ENCODE measurements around the gene EXD3. TPM values are rescaled to one million over a fixed set of nuclear protein-coding genes. Genes with fewer than 3 reads are reported as not detected.

The EXD3 gene
- total and polyA plus RNA-seq, 9 donors, result 7.4 to 19.0 (median 11.6) TPM

DNA sequence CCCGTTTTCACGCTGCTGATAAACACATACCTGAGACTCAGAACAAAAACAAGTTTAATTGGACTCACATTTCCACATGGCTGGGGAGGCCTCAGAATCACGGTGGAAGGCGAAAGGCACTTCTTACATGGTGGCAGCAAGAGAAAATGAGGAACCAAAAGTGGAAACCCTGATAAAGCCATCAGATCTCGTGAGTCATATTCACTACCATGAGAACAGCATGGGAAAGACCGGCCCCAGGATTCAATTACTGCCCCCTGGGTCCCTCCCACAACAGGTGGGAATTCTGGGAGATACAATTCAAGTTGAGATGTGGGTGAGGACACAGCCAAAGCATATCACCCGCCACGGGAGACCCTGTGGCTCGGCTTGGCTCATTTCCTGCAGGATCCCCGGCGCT lies 20.2 kb downstream of the EXD3 start:
- Histone ChIP-seq H3K27me3 (ENCODE audit: control insufficient read depth, insufficient read depth, low read length) (peaks cover 8% of the 10 kb centered on the region), H3K27ac (ENCODE audit: low read length) (no peak overlapping the region), H3K4me1 (ENCODE audit: control insufficient read depth, insufficient read depth, low read length) (peaks cover 20% of the 10 kb centered on the region), H3K9me3 (replicated peaks; ENCODE audit: control insufficient read depth, low read depth, low read length) (no peaks in the 10 kb centered on the region), H3K4me3 (ENCODE audit: low read length) (no peak overlapping the region), H3K36me3 (ENCODE audit: control insufficient read depth, insufficient read depth, low read length) (peaks cover 3% of the 10 kb centered on the region)
- no peak for DNase-seq
- WGBS (ENCODE audit: insufficient coverage), result 82% methylated on average over 4 of the region's 11 CpGs

DNA sequence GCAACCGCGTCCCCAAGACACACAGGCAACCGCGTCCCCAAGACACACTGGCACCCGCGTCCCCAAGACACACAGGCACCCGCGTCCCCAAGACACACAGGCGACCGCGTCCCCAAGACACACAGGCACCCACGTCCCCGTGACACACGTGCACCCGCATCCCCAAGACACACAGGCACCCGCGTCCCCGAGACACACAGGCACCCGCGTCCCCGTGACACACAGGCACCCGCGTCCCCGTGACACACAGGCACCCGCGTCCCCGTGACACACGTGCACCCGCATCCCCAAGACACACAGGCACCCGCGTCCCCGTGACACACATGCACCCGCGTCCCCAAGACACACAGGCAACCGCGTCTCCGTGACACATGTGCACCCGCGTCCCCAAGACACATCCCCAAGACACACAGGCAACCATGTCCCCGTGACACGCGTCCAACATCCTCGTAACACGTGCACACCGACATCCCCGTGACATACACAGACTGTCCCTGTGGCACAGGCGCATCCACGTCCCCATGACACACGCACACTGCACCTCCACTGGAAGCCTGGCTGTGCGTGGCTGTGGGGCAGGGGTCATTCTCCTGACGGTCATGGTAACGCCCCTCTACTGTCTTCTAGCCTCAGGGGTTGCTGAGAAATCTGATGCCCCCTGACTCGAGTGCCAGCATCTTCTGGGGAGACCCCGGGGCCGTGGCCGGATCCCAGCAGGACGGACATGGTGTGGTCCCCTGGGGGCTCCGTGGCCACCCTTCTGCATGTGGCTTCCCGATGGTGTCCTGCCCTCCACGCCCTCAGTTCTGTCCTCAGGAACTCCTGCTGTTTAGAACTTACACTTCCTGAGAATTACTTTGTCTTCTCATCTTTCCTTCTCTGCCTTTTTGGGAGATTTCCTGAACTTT lies 24.1 kb downstream of the EXD3 start:
- DNase-seq, result no peak
- Histone ChIP-seq H3K4me1 (ENCODE audit: control insufficient read depth, insufficient read depth, low read length) (peaks cover 10% of the 10 kb centered on the region), H3K4me3 (ENCODE audit: low read length) (no peak overlapping the region), H3K36me3 (ENCODE audit: control insufficient read depth, insufficient read depth, low read length) (peaks cover 8% of the 10 kb centered on the region), H3K27ac (ENCODE audit: low read length) (no peak overlapping the region), H3K9me3 (replicated peaks; ENCODE audit: control insufficient read depth, low read depth, low read length) (no peaks in the 10 kb centered on the region), H3K27me3 (ENCODE audit: control insufficient read depth, insufficient read depth, low read length) (no peaks in the 10 kb centered on the region)
- WGBS (ENCODE audit: insufficient coverage), result 95% methylated on average over 59 of the region's 60 CpGs

DNA sequence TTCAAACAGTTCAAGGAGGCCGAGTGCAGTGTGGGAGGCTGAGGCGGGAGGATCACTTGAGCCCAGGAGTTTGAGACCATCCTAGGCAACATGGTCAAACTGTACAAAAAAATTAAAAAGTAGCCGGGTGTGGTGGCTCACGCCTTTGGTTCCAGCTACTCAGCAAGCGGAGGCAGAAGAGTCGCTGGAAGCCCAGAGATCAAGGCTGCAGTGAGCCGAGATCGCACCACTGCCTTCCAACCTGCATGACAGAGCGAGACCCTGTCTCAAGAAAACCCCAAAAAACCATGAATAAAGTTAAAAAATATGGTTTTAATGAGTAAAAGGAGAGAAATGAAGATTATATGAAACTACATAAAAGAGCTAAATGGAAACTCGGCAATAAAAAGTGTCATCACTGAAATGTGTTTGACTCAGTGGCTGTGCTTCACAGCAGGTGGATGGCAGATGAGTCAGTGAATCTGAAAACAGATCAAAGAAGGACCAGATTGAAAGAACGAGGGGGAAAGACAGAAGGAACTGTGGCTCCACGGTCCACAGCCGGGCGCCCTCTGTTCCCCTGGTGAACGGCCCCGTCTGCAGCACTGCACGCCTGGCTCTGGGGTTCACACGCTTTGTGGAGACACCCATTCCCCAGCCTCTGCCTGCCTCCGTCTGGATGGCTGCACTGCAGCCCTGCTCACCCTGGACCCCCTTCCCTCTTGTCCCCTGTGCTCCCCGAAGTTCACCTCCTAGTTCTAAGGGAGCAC lies 25.1 kb downstream of the EXD3 start:
- DNase-seq, result no peak
- no peaks in the 10 kb centered on the region for H3K9me3 ChIP-seq (replicated peaks; ENCODE audit: control insufficient read depth, low read depth, low read length)
- 97% methylated on average over 11 of the region's 20 CpGs for WGBS (ENCODE audit: insufficient coverage)
- no peak overlapping the region for H3K4me3 ChIP-seq (ENCODE audit: low read length)
- H3K27ac ChIP-seq (ENCODE audit: low read length), result no peak overlapping the region
- peaks cover 7% of the 10 kb centered on the region for H3K4me1 ChIP-seq (ENCODE audit: control insufficient read depth, insufficient read depth, low read length)
- H3K36me3 ChIP-seq (ENCODE audit: control insufficient read depth, insufficient read depth, low read length), result peaks cover 8% of the 10 kb centered on the region
- no peaks in the 10 kb centered on the region for H3K27me3 ChIP-seq (ENCODE audit: control insufficient read depth, insufficient read depth, low read length)

DNA sequence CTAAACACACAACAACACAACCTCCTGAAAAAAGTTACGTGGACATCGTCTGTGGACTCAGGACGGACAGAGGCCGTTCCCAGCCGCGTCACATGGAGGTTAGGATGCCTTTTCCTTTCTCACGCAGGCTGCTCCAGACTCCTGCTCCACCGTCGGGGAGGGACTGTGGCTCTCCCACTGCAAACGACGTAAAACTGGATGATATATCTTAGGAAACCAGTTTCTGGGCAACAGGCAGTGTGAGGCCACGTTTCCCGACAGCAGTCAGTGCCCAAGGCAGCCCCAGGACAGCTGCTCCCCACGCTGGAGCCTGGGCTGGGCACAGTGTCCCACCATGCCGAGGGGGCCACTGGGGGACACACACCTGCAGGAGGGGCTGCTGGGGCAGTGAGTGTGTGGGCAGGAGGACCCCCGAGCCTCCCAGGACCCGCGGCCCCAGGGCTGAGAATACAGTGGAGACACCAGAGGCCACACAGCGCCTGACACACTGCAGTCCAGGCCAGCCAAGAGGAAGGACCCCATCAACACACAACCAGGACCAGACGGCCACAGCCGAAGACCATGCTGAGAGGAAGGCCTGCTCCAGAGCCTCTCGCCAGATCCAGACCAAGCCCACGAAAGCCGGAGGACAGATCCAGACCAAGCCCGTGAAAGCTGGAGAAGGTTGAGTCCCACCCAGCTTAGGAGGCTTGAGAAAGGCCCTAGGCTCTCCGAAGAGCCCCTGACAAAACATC lies 26.2 kb downstream of the EXD3 start:
- Histone ChIP-seq H3K36me3 (ENCODE audit: control insufficient read depth, insufficient read depth, low read length) (peaks cover 13% of the 10 kb centered on the region), H3K27ac (ENCODE audit: low read length) (no peak overlapping the region), H3K27me3 (ENCODE audit: control insufficient read depth, insufficient read depth, low read length) (no peaks in the 10 kb centered on the region), H3K4me3 (ENCODE audit: low read length) (no peak overlapping the region), H3K9me3 (replicated peaks; ENCODE audit: control insufficient read depth, low read depth, low read length) (no peaks in the 10 kb centered on the region), H3K4me1 (ENCODE audit: control insufficient read depth, insufficient read depth, low read length) (peaks cover 3% of the 10 kb centered on the region)
- no peak for DNase-seq
- 88% methylated on average over 23 of the region's 26 CpGs for WGBS (ENCODE audit: insufficient coverage)

DNA sequence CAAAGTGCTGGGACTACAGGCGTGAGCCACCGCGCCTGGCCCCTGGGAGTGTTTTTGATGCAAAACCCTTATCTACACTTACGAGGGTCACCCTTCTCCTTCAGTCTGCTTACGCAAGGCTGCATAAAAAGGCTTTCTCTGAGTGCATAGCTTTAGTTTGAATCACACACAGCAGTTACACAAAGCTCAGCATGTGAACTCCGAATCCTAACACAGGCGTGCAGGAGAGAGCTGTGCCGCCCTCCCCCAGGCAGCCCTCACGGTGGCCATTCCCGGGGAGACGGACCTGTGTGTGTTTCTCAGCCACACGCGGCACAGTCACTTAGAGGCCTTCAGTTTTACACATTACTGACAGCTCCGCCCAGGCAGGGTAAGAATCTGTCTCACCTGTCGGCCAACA lies 26.7 kb downstream of the EXD3 start:
- Histone ChIP-seq H3K4me3 (ENCODE audit: low read length) (no peak overlapping the region), H3K27ac (ENCODE audit: low read length) (no peak overlapping the region), H3K27me3 (ENCODE audit: control insufficient read depth, insufficient read depth, low read length) (no peaks in the 10 kb centered on the region), H3K9me3 (replicated peaks; ENCODE audit: control insufficient read depth, low read depth, low read length) (no peaks in the 10 kb centered on the region), H3K36me3 (ENCODE audit: control insufficient read depth, insufficient read depth, low read length) (peaks cover 13% of the 10 kb centered on the region), H3K4me1 (ENCODE audit: control insufficient read depth, insufficient read depth, low read length) (peaks cover 6% of the 10 kb centered on the region)
- 89% methylated on average over 14 of the region's 15 CpGs for WGBS (ENCODE audit: insufficient coverage)
- DNase-seq, result no peak

DNA sequence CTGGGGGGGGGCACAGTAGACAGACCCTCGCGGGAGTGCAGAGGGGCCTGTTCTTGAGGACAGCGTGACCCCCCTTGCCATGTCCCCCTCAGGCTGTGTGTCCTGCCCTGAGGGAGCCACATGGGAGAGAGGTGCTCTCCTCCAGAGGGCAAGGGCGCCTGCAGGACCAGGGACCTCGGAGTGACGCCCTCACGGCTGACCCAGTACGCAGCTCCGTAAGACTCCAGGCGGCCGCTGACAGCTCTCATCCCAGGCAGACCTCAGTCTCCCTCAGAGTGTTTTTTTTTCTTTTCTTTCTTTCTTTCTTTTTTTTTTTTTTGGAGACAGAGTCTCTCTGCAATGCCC lies 27.3 kb downstream of the EXD3 start:
- no peak overlapping the region for H3K27ac ChIP-seq (ENCODE audit: low read length)
- H3K4me1 ChIP-seq (ENCODE audit: control insufficient read depth, insufficient read depth, low read length), result peaks cover 12% of the 10 kb centered on the region
- no peaks in the 10 kb centered on the region for H3K9me3 ChIP-seq (replicated peaks; ENCODE audit: control insufficient read depth, low read depth, low read length)
- DNase-seq, result no peak
- H3K36me3 ChIP-seq (ENCODE audit: control insufficient read depth, insufficient read depth, low read length), result peaks cover 13% of the 10 kb centered on the region
- H3K4me3 ChIP-seq (ENCODE audit: low read length), result no peak overlapping the region
- no peaks in the 10 kb centered on the region for H3K27me3 ChIP-seq (ENCODE audit: control insufficient read depth, insufficient read depth, low read length)
- WGBS (ENCODE audit: insufficient coverage), result 87% methylated on average over 8 of the region's 11 CpGs

DNA sequence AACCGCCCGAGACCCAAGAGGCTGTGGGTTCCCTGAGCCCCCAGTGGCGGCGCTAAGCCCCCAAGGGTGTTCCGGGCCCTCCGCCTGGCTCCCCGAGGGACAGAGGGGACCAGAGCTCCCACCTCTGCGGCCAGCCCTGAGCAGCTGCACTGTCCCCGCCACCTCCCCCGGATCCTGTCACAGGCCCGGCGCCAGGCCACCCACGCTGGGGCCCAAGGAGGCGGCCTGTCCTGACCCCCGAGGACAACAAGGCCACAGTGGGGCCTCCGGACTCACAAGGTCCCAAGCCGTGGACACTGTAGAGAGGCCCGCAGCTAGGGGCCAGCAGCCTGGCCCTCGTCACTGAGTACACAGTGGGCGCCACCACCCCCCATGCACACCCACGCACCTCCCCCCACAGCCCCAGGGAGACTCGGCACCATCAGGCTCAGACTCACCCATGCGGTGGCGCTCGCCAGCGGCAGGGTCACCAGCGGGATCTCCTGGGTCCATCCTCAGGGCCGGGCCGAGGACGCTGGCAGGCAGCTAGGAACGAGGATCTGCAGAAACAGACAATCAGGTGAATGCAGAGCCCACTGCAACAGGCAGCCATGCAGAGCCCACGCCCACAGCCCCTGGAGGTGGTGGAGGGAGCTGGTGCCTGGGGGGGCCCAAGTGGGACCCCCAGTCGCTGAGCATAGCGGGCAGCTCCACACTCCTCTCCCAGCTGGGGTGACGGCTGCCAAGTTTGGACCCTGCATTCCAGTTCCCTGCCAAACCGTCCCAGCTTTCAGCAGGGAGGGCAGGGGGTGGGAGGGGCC lies 27.9 kb downstream of the EXD3 start:
- Histone ChIP-seq H3K4me1 (ENCODE audit: control insufficient read depth, insufficient read depth, low read length) (peaks cover 15% of the 10 kb centered on the region), H3K27ac (ENCODE audit: low read length) (no peak overlapping the region), H3K4me3 (ENCODE audit: low read length) (no peak overlapping the region), H3K36me3 (ENCODE audit: control insufficient read depth, insufficient read depth, low read length) (peaks cover 13% of the 10 kb centered on the region), H3K27me3 (ENCODE audit: control insufficient read depth, insufficient read depth, low read length) (no peaks in the 10 kb centered on the region), H3K9me3 (replicated peaks; ENCODE audit: control insufficient read depth, low read depth, low read length) (no peaks in the 10 kb centered on the region)
- no peak for DNase-seq
- WGBS (ENCODE audit: insufficient coverage), result 80% methylated on average over 29 of the region's 36 CpGs

DNA sequence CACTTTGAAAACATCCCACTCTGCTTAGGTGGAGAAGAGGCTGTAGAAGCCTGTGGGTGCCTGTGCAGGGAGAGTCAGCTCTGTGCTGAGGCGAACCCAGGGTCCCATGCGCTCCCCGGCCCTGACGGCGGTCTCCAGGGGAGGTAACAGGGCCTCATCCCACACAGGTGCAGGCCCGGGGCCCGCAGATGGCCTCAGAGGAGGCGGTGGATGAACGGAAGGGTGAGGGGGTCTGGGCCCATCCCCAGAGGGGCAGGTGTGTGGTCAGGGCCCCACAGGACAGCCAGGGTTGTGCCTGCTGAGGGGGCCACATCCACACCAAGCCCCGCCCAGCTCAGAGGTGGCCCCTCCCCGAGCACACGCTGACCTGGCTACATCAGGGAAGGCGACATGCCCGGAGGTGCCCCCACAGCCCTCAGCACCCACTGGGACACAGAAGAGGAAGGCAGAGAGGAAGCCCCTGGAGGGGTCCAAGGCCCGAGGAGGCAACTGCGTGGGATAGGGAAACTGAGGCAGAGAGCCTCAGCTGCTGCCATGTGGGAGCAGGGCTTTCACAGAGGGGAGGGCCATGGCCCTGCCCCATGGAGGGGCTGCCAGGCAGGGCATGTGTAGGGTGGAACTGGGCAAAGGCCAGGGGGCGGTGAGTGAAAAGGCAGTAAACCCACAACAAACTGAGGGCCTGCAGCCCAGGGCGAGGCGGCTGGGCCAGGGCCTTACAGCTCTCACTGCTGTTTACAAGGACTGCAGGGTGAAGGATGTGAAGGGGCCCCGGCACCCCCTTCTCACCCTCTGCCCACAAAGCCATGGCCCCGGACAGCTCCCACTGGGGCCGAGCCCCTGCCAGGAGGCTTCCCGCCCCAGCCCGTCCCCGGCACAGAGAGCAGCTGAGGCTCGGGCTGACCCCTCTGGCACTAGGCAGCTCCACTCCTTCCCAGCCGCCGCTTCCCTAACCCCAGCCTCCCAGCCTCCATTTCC lies 29.5 kb downstream of the EXD3 start:
- H3K4me3 ChIP-seq (ENCODE audit: low read length), result no peak overlapping the region
- H3K27ac ChIP-seq (ENCODE audit: low read length), result no peak overlapping the region
- no peaks in the 10 kb centered on the region for H3K9me3 ChIP-seq (replicated peaks; ENCODE audit: control insufficient read depth, low read depth, low read length)
- no peaks in the 10 kb centered on the region for H3K27me3 ChIP-seq (ENCODE audit: control insufficient read depth, insufficient read depth, low read length)
- H3K4me1 ChIP-seq (ENCODE audit: control insufficient read depth, insufficient read depth, low read length), result peaks cover 20% of the 10 kb centered on the region
- 88% methylated on average over 18 of the region's 28 CpGs for WGBS (ENCODE audit: insufficient coverage)
- H3K36me3 ChIP-seq (ENCODE audit: control insufficient read depth, insufficient read depth, low read length), result peaks cover 10% of the 10 kb centered on the region
- DNase-seq, result no peak
